GM20431 (cell line): Measurements from ENCODE around the gene AHRR.
"Not testable (repeated sequence)": the region's sequence is repeated elsewhere in the genome, so short reads cannot be mapped to it uniquely, and the experiment has no call there.

Experiments
- in situ Hi-C: fragments of 300-500 bp; cut with MseI, MboI; formaldehyde crosslinking; loops from one replicate; pipeline ENCODE4 v1.15.0; 2020; ENCODE audit warnings: low sequenced_read_pairs; ENCODE audit not compliant: unreplicated experiment

The AHRR gene

DNA sequence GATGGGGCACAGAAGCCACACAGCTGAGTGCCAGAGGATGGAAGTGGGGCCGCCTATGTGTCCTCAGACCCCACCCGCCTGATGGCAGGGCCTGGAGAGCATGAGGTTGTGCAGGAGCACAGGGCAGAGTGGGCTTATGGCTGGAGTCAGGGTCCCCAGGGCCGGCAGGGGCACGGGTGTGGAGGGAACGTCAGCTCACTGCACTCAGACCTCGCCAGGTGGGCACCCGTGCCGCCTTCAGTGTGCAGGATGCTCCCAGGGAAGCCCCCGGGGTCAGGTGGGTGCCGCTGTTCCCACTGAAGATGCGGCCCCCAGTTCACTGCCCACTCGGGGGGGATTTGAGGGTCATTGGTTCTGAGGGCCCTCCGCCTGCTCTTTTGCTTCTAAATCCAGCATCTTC is 156.4 kb downstream of the AHRR start:
- in situ Hi-C loops: no loop called here

DNA sequence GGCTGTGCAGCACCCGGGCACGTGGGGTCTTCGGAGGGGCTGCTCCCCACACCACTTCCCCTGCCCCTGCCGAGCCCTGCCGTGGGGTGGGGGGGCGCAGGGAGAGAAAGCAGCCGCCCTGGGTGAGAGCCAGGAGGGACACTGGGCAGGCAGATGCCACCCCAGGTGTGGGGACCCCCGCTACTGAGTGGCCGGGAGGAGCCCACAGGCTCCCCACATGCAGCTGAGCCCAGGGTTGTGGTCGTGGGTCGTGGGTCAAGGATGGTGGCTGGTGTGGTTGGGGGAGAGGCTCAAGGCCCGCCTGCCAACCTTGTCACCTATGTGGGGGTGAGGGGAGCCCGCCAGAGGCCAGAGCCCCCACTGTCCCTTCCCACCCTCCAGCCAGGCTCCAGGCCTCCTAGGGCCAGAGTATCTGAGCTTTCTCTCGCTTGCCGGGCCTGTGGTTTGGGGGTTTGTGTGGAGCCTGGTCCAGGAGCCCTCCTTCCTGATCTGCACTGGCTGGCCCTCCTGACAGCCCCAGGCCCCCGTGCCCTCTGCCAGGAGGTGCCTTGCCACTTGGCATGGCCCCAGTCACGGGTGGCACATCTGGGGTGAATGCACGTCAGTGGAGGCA is 157.0 kb downstream of the AHRR start:
- in situ Hi-C loops: no loop called here

DNA sequence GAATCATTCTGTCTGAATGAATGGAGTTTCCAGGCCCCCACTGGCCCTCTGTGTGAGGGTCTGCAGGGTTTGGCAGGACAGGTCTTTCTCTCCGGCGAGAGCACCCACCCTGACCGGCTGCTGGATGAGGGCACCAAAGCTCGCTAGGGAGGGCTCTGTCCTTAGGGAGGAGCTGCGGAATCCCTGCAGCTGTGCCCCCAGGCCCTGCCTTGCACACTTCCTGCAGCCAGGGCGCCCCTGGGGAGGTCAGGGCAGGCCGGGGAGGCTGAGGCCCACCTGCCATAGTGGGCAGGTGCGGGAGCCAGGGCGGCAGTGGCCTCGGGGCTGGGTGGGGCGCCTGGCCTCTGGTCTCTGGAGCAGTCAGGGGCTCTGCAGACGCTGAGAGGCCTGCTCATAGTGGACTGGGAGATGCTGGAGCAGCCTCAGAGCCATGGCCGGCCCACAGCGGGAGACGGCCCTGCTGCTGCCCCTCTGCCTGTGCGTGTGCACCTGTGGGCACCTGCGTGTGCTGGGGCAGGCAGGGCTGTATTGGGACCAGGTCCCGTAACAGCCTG is 157.5 kb downstream of the AHRR start:
- in situ Hi-C loops: no loop called here

DNA sequence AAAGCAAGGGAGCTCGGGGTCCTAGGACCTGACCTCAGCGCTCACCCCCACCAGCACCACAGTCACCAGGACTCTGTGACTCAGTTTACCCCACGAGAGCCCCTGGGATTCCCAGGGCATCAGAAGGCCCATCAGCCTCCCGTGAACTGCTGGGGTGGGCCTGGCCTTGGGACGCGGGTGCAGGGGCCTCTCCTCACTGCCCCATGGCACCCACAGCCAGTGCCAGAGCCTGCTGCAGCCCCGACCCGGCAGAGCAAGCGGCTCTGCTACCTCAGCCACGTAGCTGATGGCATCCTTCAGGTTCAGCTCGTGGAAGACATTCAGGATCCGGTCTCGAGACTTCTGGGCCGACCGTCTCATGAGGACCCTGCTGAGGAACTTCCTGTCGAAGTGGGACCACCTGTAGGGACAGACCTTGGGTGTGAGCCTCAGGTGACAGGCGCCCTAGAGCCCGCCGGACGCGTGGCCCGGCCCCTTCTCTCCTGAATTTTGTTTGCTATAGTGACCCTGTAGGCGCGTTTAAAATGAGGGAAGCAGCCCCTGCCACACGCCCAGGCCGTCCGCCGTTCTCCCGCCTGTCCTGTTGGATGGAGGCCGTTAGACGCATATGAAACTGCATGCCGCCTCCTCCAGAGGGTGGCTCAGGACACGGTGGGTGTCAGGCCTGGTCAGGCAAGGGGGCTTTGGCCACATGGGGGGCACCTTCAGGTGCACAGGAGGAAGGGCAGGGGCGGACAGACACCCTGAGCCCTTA is 158.2 kb downstream of the AHRR start:
- in situ Hi-C loops: no loop called here

DNA sequence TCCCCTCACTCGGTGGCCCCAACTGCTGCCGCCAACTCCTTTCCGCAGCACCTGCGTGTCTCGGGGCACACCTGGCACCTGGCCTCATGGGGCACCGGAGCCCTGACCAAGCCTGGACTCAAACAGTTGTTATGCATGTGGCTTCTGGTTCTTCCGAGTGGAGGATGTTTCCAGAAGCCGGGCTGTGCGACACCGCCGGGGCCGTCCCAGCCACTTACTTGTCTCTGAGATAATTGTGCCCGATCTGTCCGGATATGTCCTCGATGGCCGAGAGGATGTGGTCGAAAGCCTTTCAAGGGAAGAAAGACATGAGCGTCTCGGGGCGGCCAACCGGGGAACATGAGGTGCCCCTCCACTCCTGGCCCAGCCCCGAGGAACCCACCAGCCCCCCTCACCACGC is 159.8 kb downstream of the AHRR start:
- in situ Hi-C loops: no loop called here

DNA sequence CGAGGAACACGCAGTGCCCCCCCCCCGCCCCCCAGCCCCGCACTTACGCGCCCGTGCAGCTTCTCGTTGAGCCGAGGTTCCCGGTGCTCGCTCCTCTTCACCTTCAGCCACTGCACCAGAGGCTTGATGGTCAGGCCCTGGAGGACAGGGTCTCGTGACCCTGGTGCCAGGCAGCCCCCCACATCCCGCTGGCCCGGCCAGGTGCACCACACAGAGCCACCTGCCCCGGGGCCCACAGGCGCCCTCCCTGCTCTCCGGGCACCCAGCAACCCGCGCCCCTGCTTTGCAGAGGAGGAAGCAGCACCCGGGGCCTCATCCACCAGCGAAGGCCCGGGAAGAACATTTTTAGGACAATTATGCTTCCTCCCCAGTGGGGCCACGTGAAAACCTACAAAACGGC is 160.5 kb downstream of the AHRR start:
- in situ Hi-C loops: no loop called here

DNA sequence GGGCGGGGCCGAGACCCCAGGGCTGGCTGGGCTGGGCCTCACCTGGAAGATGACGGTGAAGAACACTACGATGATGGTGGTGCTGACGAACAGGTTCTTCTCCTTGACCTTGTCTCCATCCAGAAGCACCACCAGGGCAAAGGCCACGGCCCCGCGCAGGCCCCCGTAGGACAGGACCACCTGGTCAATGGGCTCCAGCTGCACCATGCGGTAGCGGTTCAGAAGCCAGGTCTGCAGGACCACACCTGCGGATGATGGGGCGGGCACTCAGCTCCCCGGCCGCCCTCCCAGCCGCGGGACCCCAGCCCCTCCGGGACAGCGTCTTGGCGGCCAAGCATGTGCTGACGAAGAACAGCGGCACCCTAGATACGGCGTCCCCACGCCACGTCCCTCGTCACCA is 161.0 kb downstream of the AHRR start:
- in situ Hi-C loops: no loop called here

DNA sequence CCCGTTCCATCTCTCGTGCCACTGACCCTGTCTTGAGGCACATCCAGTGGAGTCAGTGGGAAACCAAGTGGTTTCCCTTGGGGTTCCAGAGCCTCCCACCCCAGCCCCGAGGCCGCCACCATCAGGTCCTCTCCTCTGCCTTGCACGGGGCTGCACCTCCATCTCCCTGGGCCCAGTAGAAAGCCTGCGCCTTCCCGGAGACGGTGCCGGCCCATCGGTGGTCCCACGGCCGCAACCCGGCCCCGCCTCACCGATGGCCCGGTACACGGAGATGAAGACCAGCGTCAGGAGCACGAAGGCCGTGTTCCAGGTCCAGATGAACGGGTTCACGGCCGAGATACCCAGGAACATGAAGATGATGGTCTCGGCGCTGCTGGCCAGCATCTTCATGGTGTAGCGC is 161.5 kb downstream of the AHRR start:
- in situ Hi-C loops: no loop called here

DNA sequence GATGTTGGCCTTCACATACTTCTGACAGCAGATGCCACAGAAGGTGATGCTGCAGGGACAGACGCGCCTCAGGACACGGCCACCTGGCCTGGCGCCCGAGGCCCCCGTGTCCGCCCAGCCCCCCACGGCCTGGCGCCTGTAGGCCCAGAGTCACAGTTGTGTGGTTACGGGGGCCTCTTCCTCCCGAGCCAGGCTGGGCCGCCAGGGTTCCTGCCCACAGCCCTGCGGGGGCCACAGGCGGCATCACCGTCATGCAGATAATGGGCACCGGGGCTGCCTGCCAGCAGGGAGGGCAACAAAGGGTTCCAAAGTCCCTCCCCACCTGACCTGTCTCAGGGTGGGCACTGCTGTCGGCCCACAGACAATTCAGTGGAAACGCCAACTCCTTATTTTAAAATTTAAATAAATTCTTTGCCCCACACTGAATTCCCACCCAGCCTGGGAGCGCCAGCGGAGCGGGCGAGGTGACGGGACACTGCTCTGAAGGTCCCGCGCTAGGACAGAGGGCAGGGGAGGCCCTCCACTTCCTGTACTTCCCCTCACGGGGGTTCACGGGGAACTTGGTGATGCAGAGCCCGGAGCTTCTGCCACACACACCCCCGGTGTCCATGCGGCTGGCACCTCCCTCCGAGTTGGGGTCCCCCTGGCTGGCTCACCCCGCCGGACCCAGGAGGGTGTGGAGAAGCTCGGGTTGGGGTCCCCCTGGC is 162.1 kb downstream of the AHRR start:
- in situ Hi-C loops: no loop called here

DNA sequence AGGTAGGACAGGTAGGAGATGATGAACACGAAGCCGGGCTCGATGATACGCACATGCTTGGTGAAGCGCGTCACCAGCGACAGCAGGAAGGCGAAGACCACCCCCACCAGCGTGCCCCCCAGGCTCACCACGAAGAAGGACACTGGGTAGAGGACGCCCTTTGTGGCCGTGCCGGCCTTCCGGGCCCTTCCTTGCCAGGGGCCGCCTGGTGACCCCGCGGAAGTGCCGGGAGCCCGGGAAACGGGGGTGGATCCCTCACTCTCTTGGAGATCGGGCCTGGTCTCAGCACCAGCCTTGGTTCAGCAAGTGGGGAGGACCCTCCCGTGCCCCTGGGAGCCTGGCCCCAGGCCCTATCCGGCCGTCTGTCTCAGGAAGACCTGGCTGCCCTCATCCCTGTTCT is 163.0 kb downstream of the AHRR start:
- in situ Hi-C loops: no loop called here

DNA sequence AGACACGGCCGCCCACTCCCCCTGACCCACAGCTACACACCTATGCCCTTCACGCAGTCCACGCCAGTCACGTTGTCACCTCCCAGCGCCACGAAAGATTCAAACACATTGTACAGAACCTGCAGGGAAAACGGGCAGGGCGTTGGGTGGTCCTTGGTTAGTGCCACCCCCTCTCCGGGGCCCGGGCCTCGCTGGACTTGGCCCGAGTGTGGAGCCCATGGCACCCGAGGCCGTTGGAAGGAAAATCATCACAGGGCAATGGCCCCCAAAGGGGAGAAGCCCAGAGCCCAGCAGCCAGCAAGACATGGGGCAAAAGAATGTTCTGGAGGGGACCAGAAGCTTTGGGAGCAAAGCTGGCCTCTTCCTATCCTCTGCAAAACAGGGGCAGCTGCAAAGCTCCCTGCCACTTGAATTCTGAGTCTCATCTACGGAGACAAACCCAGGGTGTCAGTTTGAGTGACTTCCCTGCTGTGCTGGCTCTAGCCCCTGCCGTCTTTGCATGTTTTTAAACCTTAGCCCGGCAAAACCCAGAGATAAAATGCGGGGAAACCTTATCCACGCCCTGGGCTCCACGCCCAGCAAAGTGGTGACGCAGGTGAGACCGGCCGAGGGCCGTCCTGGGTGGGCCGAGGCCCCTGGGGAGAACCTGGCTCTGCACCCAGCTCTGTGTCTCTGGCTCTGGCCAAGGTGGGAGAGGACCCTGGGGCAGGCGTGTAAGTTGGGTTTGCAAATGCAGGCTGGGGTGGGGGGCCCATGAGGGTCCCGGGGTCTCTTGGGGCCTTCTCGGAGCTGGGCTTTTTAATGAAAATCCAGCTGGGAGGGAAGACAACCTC is 163.8 kb downstream of the AHRR start:
- in situ Hi-C loops: no loop called here

DNA sequence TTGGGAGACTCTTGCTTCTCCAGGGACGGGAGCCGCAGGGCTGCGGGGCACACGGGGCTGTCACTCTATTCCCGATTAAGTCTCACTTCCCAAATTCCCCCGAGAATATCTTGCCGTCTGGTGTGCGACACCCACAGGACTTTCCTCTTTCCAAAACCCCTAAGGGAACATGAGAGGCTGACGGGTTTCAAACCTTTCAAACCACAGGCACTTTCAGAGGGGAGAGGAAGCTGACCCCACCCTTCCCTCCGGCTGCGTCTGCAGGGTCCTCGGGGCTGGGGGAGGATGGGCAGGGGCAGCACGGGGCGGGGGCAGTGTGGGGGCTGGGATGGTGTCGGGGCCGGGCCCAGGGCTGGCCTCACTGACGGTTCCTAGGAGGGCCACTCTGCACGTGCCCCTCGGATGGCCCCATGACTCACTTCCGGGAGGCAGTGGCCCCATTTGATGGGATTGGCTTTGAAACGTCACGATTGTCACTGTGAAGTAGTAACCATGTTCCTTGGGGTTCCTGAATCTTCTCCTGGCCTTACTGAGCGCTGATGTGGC is 164.5 kb downstream of the AHRR start:
- in situ Hi-C loops: no loop called here

DNA sequence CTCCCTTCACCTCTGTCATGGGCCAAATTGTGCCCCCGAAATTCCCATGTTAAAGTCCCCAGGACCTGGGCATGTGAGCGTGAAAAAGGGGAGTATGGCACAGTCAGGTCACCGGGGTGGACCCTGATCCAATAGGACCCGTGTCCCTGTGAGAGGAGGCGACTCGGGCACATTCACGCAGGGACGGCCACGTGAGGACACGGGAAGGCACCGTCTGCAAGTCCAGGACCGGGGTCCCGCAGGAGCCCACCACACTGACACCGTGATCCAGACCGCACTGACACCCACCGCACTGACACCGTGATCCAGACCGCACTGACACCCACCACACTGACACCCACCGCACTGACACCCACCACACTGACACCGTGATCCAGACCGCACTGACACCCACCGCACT is 165.1 kb downstream of the AHRR start:
- in situ Hi-C loops: not testable (repeated sequence)
